HG03095 (cell line): ENCODE measurements around the gene DYNC2LI1.

Source experiments
- ATAC-seq: cut with Tn5 transposase; IDR thresholded peaks from one replicate; pipeline ENCODE4 v1.9.1; 2021; ENCODE audit warnings: moderate library complexity; ENCODE audit not compliant: unreplicated experiment

Gene DYNC2LI1

GRCh38 chr2:43841949-43842865 is 68.4 kb downstream of the DYNC2LI1 start:
- ATAC-seq: no peak

- ATAC-seq: no peak
Measured at GRCh38 chr2:43842866-43843226, 69.0 kb downstream of the DYNC2LI1 start.

- no peak for ATAC-seq
Measured at GRCh38 chr2:43845181-43845580, 71.3 kb downstream of the DYNC2LI1 start.

GRCh38 chr2:43846140-43846793 is 72.4 kb downstream of the DYNC2LI1 start:
- no peak for ATAC-seq

GRCh38 chr2:43848214-43848613 is 74.4 kb downstream of the DYNC2LI1 start:
- ATAC-seq: no peak

GRCh38 chr2:43851011-43851980 is 77.5 kb downstream of the DYNC2LI1 start:
- ATAC-seq: no peak

- ATAC-seq: no peak
Measured at GRCh38 chr2:43852196-43852730, 78.4 kb downstream of the DYNC2LI1 start.

GRCh38 chr2:43853141-43854081 is 79.6 kb downstream of the DYNC2LI1 start:
- ATAC-seq: no peak

- ATAC-seq: no peak
Measured at GRCh38 chr2:43854671-43855070, 80.8 kb downstream of the DYNC2LI1 start.

- no peak for ATAC-seq
Measured at GRCh38 chr2:43855292-43855691, 81.5 kb downstream of the DYNC2LI1 start.
